ENCODE results near the gene PGAM2.

- TF ChIP-seq CTCF (conservative IDR thresholded peaks at IDR 0.05; ENCODE audit: low read length) (no peak), EZH2phosphoT487 (IDR thresholded peaks at IDR 0.05; ENCODE audit: borderline replicate concordance, low read depth, low read length) (no peak)
These were observed 3.7 kb downstream of the PGAM2 start for GRCh38 chr7:44061645-44062179.
